Spinal cord (tissue), 10 donors: ENCODE data around the gene CLCN2. TPM values are rescaled to one million over a fixed set of nuclear protein-coding genes. Genes with fewer than 3 reads are reported as not detected.

Experiments
- DNase-seq, 6 donors: peaks; one replicate each; pipeline versions ENCODE4 v3.0.0 to v3.0.0-alpha.2; 2013 to 2015; ENCODE audit warnings: low spot score in 6 of 6, low read depth in 4 of 6
- H3K27ac ChIP-seq: one replicate; pipeline ENCODE4 v1.5.1; 2013; ENCODE audit warnings: low read depth, low read length, control low read depth
- H3K27me3 ChIP-seq: one replicate; pipeline ENCODE4 v1.6.1; 2013; ENCODE audit warnings: low read length; ENCODE audit not compliant: control insufficient read depth, insufficient read depth
- H3K36me3 ChIP-seq: one replicate; pipeline ENCODE4 v1.6.1; 2013; ENCODE audit warnings: low read length; ENCODE audit not compliant: control insufficient read depth, insufficient read depth
- H3K4me1 ChIP-seq: one replicate; pipeline ENCODE4 v1.6.1; 2013; ENCODE audit warnings: low read length; ENCODE audit not compliant: control insufficient read depth, insufficient read depth
- H3K4me3 ChIP-seq: one replicate; pipeline ENCODE4 v1.5.1; 2013; ENCODE audit warnings: low read depth, low read length, control low read depth
- H3K9me3 ChIP-seq: one replicate; pipeline ENCODE4 v1.6.1; 2013; ENCODE audit warnings: low read length; ENCODE audit not compliant: control insufficient read depth, insufficient read depth
- WGBS: methylation state at CpG from one replicate; pipeline ENCODE4 v1.1.5; 2013; ENCODE audit warnings: missing lambda C conversion rate; ENCODE audit not compliant: insufficient coverage; 5-methylcytosine and 5-hydroxymethylcytosine counted together
- polyA plus RNA-seq, 2 donors: library from polyadenylated mRNA; unstranded; fragments of 120-200 nt; gene quantifications; one replicate each; pipeline ENCODE4 v1.2.1, GENCODE V29; 2013; ENCODE audit not compliant: insufficient read length in 2 of 2
- total RNA-seq, 2 donors: library from RNA; depleted of rRNA in 1 of 2; stranded (reverse); fragments of 120-200 nt in 1 of 2; fragments of >200 nt in 1 of 2; gene quantifications; one replicate each; pipeline versions ENCODE4 v1.2.3 to v1.2.4, GENCODE V29; 2013 to 2014
- donor health status: healthy.

Gene CLCN2
- total and polyA plus RNA-seq, 4 donors = 13.1 to 41.3 (median 21.1) TPM

- 1% methylated on average over 37 of the region's 37 CpGs for WGBS
- DNase-seq = peak; percentile 66 to 97 (median 86)
- H3K4me1 ChIP-seq = peaks cover 59% of the 10 kb centered on the region
Measured at GRCh38 chr3:184338511-184338945, 22.9 kb downstream of the CLCN2 start.

DNA sequence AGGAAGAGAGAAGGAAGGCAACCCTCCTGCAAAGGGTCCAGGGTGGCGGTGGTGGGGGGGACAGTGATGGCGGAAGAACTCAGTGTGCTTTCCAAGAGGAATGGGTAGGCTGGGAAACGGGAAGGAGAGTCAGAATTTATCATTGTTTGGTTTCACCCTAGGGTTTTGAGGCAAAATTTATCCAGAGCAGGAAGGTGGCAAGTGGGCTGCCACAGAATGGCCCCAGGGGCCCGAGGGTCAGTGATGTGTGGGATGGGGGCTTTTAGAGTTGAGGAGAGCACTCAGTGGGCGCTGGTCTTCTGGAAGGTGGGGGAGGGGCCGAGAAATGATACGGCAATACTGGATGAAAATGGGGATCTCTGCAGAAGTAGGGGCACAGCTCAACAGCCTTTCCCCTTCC is 23.4 kb downstream of the CLCN2 start:
- H3K9me3 ChIP-seq = no peaks in the 10 kb centered on the region
- H3K4me1 ChIP-seq = peaks cover 55% of the 10 kb centered on the region
- no peak overlapping the region for H3K4me3 ChIP-seq
- no peaks in the 10 kb centered on the region for H3K27me3 ChIP-seq
- WGBS = 45% methylated on average over 5 of the region's 7 CpGs
- H3K27ac ChIP-seq = peak overlapping the region; percentile 96
- peaks cover 52% of the 10 kb centered on the region for H3K36me3 ChIP-seq
- no peak for DNase-seq

More at GRCh38 chr3:184338511-184338945, 22.9 kb downstream of the CLCN2 start:
- H3K4me3 ChIP-seq = peak overlapping the region; percentile 48
- no peaks in the 10 kb centered on the region for H3K9me3 ChIP-seq
- H3K27me3 ChIP-seq = no peaks in the 10 kb centered on the region
- H3K36me3 ChIP-seq = peaks cover 52% of the 10 kb centered on the region
- peak overlapping the region; percentile 96 for H3K27ac ChIP-seq

GRCh38 chr3:184337399-184337714 is 24.0 kb downstream of the CLCN2 start, which contains the start of gene FAM131A:
Gene FAM131A (plus strand): TSS chr3:184337600. CDS start chr3:184337631, 31 bp downstream.
- H3K4me1 ChIP-seq = peaks cover 55% of the 10 kb centered on the region
- peaks cover 52% of the 10 kb centered on the region for H3K36me3 ChIP-seq
- H3K27ac ChIP-seq = peak within 1 kb of the TSS; percentile 96
- H3K9me3 ChIP-seq = no peaks in the 10 kb centered on the region
- peak within 1 kb of the TSS; percentile 62 for H3K4me3 ChIP-seq
- WGBS = 49% methylated on average over 6 of the region's 6 CpGs
- H3K27me3 ChIP-seq = no peaks in the 10 kb centered on the region
- peak in 2 of 6 donors; percentile 29 to 94 for DNase-seq

DNA sequence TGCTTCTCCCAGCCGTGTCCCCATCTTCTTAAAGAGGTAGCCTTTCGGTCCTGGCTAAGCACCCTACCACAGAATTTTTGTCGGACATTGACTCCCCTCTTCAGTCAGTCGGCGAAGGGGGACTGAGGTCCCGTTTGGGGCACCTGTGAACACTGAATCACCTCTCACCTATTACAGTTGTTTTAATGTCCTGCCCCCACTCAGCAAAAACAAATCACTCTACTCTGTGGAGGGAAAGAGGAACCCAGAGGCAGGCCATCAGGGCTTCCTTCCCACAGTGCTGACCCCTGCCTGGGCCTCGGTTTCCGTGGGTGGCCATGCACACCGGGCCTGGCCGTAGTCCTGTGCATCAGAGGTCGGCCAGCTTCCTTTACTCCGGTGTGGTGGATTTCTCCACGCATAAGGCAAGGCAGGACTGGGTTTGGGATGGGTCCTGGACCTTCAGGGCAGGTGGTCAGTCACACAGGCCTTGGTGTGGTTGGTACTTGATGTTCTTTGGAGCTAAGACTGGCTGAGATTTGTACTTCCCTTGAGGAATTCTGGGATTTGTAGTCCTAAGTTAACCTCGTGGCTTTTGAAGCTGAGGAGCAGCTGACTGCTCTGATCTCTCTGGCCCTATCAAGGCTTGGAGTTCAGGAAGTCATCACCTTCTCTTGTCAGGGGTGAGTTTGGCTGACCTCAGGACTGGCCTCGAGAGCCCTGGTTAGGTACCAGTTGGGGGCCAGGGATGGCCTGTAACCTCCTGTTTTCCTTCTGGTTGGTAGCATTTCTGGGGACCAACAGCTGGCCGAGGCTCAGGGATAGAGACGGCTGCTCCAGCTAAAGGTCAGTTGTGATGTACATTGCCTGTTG is 24.6 kb downstream of the CLCN2 start:
- H3K27ac ChIP-seq = peak overlapping the region; percentile 96
- WGBS = 17% methylated on average over 16 of the region's 17 CpGs
- peaks cover 55% of the 10 kb centered on the region for H3K4me1 ChIP-seq
- H3K9me3 ChIP-seq = no peaks in the 10 kb centered on the region
- H3K36me3 ChIP-seq = peaks cover 52% of the 10 kb centered on the region
- H3K27me3 ChIP-seq = no peaks in the 10 kb centered on the region
- DNase-seq = peak in 3 of 6 donors; percentile 66 to 81 (median 81)
- H3K4me3 ChIP-seq = peak overlapping the region; percentile 62

DNA sequence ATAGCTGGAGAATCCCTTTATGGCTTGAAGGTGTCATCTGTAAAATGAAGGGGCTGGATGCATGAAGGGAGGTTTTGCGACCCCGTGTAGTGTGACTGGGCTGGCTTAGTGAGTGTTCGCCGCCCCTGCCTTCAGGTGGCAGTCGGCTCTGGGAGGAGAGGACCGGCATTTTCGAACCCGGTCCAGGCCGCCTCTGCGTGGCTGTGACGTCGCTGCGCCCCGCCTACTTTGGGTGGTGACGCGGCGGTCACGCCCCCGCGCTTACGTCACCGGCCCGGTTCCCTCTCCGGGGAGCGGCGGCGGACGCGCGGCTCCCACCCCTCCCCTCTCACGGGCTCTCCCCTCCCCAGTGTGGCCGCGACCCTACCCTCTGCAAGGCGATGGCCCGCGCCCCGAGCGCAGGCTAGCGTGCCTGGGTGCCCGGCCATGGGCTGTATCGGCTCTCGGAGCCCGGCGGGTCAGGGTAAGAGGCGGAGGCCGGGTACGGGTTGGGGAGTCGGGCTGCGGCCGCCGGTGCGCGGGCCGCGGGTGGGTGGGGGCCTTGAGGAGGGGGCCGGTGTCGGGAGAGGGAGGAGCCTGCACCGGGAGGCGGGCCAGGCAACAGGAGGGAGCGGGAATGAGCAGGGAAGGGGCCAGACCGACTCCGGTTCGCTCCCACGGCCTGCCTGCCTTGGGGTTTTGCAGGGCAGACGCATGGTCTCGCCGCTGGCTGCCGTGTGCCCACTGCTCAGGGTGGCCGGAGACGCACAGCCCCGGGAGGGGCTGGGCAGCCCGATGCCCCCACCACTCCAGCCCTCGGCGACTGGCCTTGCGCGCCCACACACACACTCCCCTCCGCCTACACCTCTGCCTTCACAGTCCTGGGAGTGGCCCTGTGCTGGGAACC is 25.5 kb downstream of the CLCN2 start:
- Histone ChIP-seq H3K36me3 (peaks cover 52% of the 10 kb centered on the region), H3K27me3 (no peaks in the 10 kb centered on the region), H3K27ac (peak overlapping the region; percentile 96), H3K4me1 (peaks cover 53% of the 10 kb centered on the region), H3K4me3 (peak overlapping the region; percentile 62), H3K9me3 (no peaks in the 10 kb centered on the region)
- DNase-seq = peak; percentile 65 to 95 (median 80)
- under 1% methylated on average over 71 of the region's 77 CpGs for WGBS

GRCh38 chr3:184335291-184335660 is 26.1 kb downstream of the CLCN2 start:
- WGBS = 23% methylated on average over 2 of the region's 4 CpGs
- peaks cover 47% of the 10 kb centered on the region for H3K4me1 ChIP-seq
- peaks cover 50% of the 10 kb centered on the region for H3K36me3 ChIP-seq
- H3K9me3 ChIP-seq = no peaks in the 10 kb centered on the region
- DNase-seq = no peak
- H3K4me3 ChIP-seq = peak overlapping the region; percentile 62
- peak overlapping the region; percentile 96 for H3K27ac ChIP-seq
- H3K27me3 ChIP-seq = no peaks in the 10 kb centered on the region

DNA sequence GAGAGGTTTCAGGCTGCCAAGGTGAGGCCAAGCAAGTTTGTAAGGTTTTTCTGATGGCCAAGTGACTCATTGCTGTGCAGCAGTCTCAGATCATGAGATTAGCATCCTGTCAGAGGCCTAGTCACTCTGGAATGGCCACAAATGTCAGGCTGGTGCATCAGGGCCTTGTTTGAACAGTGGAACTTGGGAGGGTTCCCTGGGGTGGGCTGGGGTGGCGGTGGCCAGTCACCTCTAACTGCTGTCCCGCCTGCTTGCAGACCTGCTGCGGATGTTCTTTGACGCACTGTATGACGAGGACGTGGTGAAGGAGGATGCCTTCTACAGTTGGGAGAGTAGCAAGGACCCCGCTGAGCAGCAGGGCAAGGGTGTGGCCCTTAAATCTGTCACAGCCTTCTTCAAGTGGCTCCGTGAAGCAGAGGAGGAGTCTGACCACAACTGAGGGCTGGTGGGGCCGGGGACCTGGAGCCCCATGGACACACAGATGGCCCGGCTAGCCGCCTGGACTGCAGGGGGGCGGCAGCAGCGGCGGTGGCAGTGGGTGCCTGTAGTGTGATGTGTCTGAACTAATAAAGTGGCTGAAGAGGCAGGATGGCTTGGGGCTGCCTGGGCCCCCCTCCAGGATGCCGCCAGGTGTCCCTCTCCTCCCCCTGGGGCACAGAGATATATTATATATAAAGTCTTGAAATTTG is 26.8 kb downstream of the CLCN2 start:
- peaks cover 42% of the 10 kb centered on the region for H3K4me1 ChIP-seq
- DNase-seq = no peak
- 85% methylated on average over 11 of the region's 15 CpGs for WGBS
- H3K27ac ChIP-seq = peak overlapping the region; percentile 96
- H3K36me3 ChIP-seq = peaks cover 54% of the 10 kb centered on the region
- no peaks in the 10 kb centered on the region for H3K27me3 ChIP-seq
- H3K9me3 ChIP-seq = no peaks in the 10 kb centered on the region
- no peak overlapping the region for H3K4me3 ChIP-seq

GRCh38 chr3:184333700-184334099 is 27.7 kb downstream of the CLCN2 start:
- no peaks in the 10 kb centered on the region for H3K27me3 ChIP-seq
- 97% methylated on average over 3 of the region's 3 CpGs for WGBS
- peaks cover 33% of the 10 kb centered on the region for H3K4me1 ChIP-seq
- peaks cover 61% of the 10 kb centered on the region for H3K36me3 ChIP-seq
- H3K4me3 ChIP-seq = no peak overlapping the region
- DNase-seq = no peak
- no peak overlapping the region for H3K27ac ChIP-seq
- H3K9me3 ChIP-seq = no peaks in the 10 kb centered on the region

GRCh38 chr3:184333190-184333589 is 28.2 kb downstream of the CLCN2 start:
- no peak for DNase-seq
- 87% methylated on average over 6 of the region's 6 CpGs for WGBS

More at GRCh38 chr3:184333190-184333589, 28.2 kb downstream of the CLCN2 start:
- peaks cover 27% of the 10 kb centered on the region for H3K4me1 ChIP-seq
- H3K4me3 ChIP-seq = no peak overlapping the region
- peaks cover 66% of the 10 kb centered on the region for H3K36me3 ChIP-seq
- no peak overlapping the region for H3K27ac ChIP-seq
- H3K9me3 ChIP-seq = no peaks in the 10 kb centered on the region
- no peaks in the 10 kb centered on the region for H3K27me3 ChIP-seq
